GM18499 (cell line): ENCODE measurements around the gene KHSRP.
"Not testable (repeated sequence)": the region's sequence is repeated elsewhere in the genome, so short reads cannot be mapped to it uniquely, and the experiment has no call there.

Experiments
- ATAC-seq: cut with Tn5 transposase; IDR thresholded peaks from one replicate; pipeline ENCODE4 v1.9.1; 2021; ENCODE audit warnings: moderate number of reproducible peaks; ENCODE audit not compliant: insufficient read depth, unreplicated experiment

KHSRP gene

GRCh38 chr19:6423499-6424194 is 964 bp downstream of the KHSRP start:
- ATAC-seq, result no peak

GRCh38 chr19:6421075-6422014 is 3.3 kb downstream of the KHSRP start:
- no peak for ATAC-seq

- ATAC-seq, result no peak
Observed at GRCh38 chr19:6418562-6418932, 6.1 kb downstream of the KHSRP start.

GRCh38 chr19:6417713-6418561 is 6.7 kb downstream of the KHSRP start:
- no peak for ATAC-seq

- no peak for ATAC-seq
Observed at GRCh38 chr19:6416658-6417405, 7.8 kb downstream of the KHSRP start.

- ATAC-seq, result no peak
Observed at GRCh38 chr19:6415591-6416190, 8.9 kb downstream of the KHSRP start.

GRCh38 chr19:6414793-6415590 is 9.6 kb downstream of the KHSRP start:
- ATAC-seq, result no peak

GRCh38 chr19:6413721-6414643 is 10.6 kb downstream of the KHSRP start:
- ATAC-seq, result no peak

- ATAC-seq, result no peak
Observed at GRCh38 chr19:6413291-6413690, 11.3 kb downstream of the KHSRP start.

GRCh38 chr19:6412447-6413091 is 12.0 kb downstream of the KHSRP start:
- no peak for ATAC-seq

GRCh38 chr19:6412061-6412446 is 12.6 kb downstream of the KHSRP start:
- ATAC-seq, result no peak

GRCh38 chr19:6409346-6409745 is 15.3 kb downstream of the KHSRP start:
- no peak for ATAC-seq

- ATAC-seq, result no peak
Observed at GRCh38 chr19:6406401-6406800, 18.2 kb downstream of the KHSRP start.

GRCh38 chr19:6402837-6403608 is 21.6 kb downstream of the KHSRP start:
- ATAC-seq, result no peak

GRCh38 chr19:6402058-6402457 is 22.6 kb downstream of the KHSRP start:
- ATAC-seq, result no peak

- ATAC-seq, result not testable (repeated sequence)
Observed at GRCh38 chr19:6400062-6400944, 24.3 kb downstream of the KHSRP start.
